Esophagus (tissue), 2 donors: ENCODE data around the gene BCAS3. TPM values are rescaled to one million over a fixed set of nuclear protein-coding genes. Genes with fewer than 3 reads are reported as not detected.
"Not testable (repeated sequence)": the region's sequence is repeated elsewhere in the genome, so short reads cannot be mapped to it uniquely, and the experiment has no call there.

Experiments
- H3K27ac ChIP-seq, 2 donors: one replicate each; pipeline ENCODE4 v1.5.1; 2013; ENCODE audit warnings: low read depth in 2 of 2, mild to moderate bottlenecking in 2 of 2, inconsistent platforms in 1 of 2, low read length in 1 of 2, moderate library complexity in 1 of 2
- H3K27me3 ChIP-seq, 2 donors: one replicate each; pipeline ENCODE4 v1.6.1; 2013; ENCODE audit warnings: low read length in 2 of 2, control low read depth in 1 of 2, mild to moderate bottlenecking in 1 of 2; ENCODE audit not compliant: insufficient read depth in 2 of 2, control insufficient read depth in 1 of 2
- H3K36me3 ChIP-seq, 2 donors: one replicate each; pipeline ENCODE4 v1.6.1; 2013; ENCODE audit warnings: low read length in 1 of 2; ENCODE audit not compliant: control insufficient read depth in 2 of 2, insufficient read depth in 2 of 2
- H3K4me1 ChIP-seq, 2 donors: one replicate each; pipeline ENCODE4 v1.6.1; 2013; ENCODE audit warnings: low read length in 1 of 2; ENCODE audit not compliant: control insufficient read depth in 2 of 2, insufficient read depth in 2 of 2
- H3K4me3 ChIP-seq, 2 donors: one replicate each; pipeline ENCODE4 v1.5.1; 2013; ENCODE audit warnings: low read length in 2 of 2, mild to moderate bottlenecking in 2 of 2, low read depth in 1 of 2, moderate library complexity in 1 of 2
- H3K9me3 ChIP-seq, 2 donors: one replicate each; pipeline ENCODE4 v1.6.1; 2013; ENCODE audit warnings: mild to moderate bottlenecking in 2 of 2, low read depth in 1 of 2, low read length in 1 of 2, moderate library complexity in 1 of 2; ENCODE audit not compliant: control insufficient read depth in 2 of 2, insufficient read depth in 1 of 2
- WGBS, 2 donors: extraction: QIAGEN DNeasy Blood & Tissue Kit; methylation state at CpG; one replicate each; pipeline ENCODE4 v1.1.7; 2013; 5-methylcytosine and 5-hydroxymethylcytosine counted together
- polyA plus RNA-seq, 2 donors: library from polyadenylated mRNA; stranded (reverse); fragments of 200-250 nt; gene quantifications; one replicate each; pipeline ENCODE4 v1.2.3, GENCODE V29; 2013
- donor health status: healthy with polysubstance abuse.
- donor health status: Bipolar disorder and iron deficiency.

BCAS3 gene
- polyA plus RNA-seq, 2 donors, result 4.7 to 6.6 TPM

DNA sequence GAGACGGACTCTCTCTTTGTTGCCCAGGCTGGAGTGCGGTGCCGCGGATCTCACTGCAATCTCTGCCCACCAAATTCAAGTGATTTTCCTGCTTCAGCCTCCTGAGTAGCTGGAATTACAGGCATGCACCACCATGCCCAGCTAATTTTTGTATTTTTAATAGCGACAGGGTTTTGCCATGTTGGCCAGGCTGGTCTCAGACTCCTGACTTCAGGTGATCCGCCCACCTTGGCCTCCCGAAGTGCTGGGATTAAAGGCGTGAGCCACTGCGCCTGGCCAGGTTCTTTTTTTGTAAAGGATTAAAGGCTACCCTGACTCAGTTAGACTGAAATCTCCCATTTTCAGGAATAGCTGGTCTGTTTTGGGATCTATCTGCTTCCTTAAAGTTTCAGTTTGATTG, 681.9 kb downstream of the BCAS3 start:
- not testable (repeated sequence) for H3K27ac ChIP-seq, H3K9me3 ChIP-seq, H3K27me3 ChIP-seq, H3K4me1 ChIP-seq, H3K4me3 ChIP-seq, H3K36me3 ChIP-seq
- 88 to 89% methylated on average over 9 of the region's 9 CpGs for WGBS, 2 donors

DNA sequence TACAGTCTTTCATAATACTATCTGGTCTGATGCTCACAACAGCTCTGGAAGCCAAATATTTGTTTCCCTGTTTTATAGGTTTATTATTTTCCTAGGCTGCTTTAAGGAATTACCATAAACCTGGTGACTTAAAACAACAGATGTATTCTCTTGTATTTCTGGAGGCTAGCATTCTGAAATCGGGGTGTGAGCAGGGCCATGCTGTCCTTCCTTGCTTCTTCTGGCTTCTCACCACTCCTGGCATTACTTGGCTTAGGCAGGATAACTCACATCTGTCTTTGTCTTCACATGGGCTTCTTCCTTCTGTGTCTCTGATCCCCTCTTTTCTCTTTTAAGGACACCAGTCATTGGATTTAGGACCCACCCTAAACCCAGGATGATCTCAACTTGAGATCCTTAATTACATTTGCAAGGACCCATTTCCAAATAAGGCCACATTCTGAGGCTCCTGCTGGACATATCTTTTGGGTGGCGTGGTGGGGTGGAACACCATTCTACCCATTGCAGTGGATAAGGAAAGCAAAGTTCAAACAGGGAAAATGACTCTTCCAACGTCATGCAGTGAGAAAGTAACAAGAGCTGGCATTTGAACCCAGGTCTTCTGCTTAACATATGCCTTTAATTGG, 682.8 kb downstream of the BCAS3 start:
- Histone ChIP-seq H3K27me3 (no peaks in the 10 kb centered on the region), H3K36me3 (no peaks in the 10 kb centered on the region), H3K4me3 (no peak overlapping the region), H3K9me3 (no peaks in the 10 kb centered on the region), H3K27ac (no peak overlapping the region), H3K4me1 (no peaks in the 10 kb centered on the region)
- WGBS, 2 donors, result 91 to 92% methylated on average over 3 of the region's 3 CpGs

DNA sequence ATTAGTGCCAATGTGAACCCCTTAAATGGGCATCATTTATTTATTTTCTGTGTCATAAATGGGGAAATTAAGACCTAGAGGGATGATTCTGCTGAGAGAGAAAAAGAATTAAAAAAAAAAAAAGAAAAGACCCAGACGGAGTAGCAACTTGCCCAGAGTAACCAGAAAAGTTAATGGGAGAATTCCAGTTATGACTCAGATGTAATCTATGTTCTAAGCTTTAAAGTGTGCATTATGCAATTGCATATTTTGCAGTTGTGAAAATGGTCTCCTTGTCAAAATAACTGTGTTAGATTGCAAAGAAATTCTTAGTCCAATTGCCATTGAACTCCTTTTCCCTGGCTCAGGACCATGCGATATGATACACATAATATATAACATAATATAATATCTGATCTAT, 683.4 kb downstream of the BCAS3 start:
- Histone ChIP-seq H3K4me3 (no peak overlapping the region), H3K27me3 (no peaks in the 10 kb centered on the region), H3K27ac (no peak overlapping the region), H3K9me3 (no peaks in the 10 kb centered on the region), H3K4me1 (no peaks in the 10 kb centered on the region), H3K36me3 (no peaks in the 10 kb centered on the region)
- WGBS, 2 donors, result 43 to 62% methylated on average over 2 of the region's 2 CpGs

DNA sequence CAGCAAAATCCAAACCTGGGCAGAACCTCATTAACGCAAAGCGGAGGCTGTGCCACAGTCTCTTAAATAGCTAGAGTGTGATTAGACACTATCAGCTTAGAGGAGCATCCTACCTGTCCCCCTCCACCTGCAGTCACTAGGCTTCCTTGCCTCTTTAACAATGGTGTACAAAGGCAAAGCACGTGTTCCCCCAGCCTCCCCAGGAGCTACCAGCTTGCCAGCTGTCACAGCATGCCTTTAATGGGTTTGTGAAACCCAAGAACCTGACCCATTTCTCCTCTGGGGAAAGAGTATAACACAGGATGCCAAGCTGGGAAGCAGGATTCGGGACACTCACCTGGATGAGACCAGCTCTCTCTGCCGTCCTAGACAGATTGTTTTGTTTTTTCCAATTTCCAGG, 684.7 kb downstream of the BCAS3 start:
- Histone ChIP-seq H3K36me3 (no peaks in the 10 kb centered on the region), H3K27me3 (no peaks in the 10 kb centered on the region), H3K4me1 (no peaks in the 10 kb centered on the region), H3K27ac (no peak overlapping the region), H3K4me3 (no peak overlapping the region), H3K9me3 (no peaks in the 10 kb centered on the region)
- 89 to 94% methylated on average over 5 of the region's 5 CpGs for WGBS, 2 donors

DNA sequence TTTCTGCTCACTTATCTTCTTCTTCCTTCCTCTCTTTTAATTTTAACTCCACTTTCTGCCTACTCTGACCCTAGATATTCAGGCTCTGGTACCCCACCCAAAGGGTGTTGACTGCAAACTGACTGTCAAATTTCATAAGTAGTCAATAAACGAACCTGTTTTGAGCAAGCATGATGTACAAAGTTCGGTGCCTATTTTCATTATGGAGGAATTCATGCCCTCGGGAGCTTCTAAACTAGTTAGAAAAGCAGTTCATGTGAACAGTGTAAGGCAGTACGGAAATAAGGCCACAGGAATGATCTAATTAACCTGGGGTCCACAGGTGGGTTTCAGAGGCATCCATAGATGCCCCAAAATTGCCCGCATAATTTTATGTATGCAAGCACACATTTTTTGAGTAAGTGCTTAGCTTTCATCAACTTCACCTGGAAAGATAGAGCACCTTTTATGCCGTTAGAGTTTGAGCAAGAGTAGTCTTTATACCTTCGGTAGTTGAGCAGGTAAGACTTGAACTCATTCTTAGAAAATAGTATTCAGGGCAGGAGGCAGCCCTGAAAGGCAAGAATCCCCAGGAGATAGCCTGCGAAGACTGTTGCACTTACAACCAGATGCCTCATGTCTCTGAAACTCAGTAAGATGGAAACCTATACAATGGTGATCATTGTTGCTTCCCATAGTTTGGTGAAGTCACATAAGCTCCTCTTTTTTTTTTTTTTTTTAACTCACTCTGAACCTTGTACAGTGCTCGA, 685.4 kb downstream of the BCAS3 start:
- H3K4me1 ChIP-seq, result no peaks in the 10 kb centered on the region
- peaks cover 0 to under 1% of the 10 kb centered on the region in 2 donors for H3K36me3 ChIP-seq
- H3K4me3 ChIP-seq, result no peak overlapping the region
- no peaks in the 10 kb centered on the region for H3K9me3 ChIP-seq
- H3K27me3 ChIP-seq, result no peaks in the 10 kb centered on the region
- H3K27ac ChIP-seq, result no peak overlapping the region
- 90% methylated on average over 9 of the region's 9 CpGs for WGBS, 2 donors

DNA sequence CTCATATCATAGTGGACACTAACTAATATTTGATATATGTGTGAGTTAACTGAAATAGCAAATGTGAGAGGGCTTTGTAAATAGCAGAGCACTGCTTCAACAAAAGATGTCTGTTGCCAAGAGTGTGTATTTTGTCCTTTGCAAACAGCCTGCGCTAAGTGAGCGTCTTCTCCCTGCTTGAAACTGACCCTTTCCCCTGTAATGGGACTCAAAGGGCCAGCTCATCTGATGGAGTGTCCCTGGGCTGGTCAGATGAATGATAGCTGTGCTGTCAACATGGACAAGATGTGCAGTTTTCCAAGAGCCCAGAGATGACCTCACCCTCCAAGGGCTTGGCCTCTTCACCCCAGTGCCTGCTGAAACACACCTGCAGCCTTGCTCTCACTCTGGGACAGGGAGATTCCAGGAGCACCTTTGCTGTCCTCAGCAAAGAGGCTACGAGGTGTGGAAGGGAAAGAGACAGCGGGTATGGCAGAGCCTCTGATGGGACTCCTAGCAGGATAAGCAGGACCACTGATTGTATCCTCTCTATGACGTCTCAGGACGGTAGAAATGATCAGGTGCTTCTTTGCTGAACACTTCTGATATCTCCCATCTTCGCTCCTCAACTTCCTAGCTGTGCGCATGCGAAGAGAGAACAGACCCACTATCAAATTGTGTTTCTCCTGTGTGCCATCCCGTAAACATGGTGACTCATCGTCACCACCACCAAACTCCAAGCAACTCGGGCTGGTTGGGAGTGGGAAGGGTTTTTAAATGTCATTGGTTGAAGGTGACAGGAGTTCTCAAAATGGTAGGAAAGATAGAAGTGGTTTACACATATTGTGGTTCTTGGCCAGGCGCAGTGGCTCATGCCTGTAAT, 686.2 kb downstream of the BCAS3 start:
- 93 to 96% methylated on average over 13 of the region's 13 CpGs for WGBS, 2 donors
- no peaks in the 10 kb centered on the region for H3K27me3 ChIP-seq
- no peak overlapping the region for H3K27ac ChIP-seq
- no peaks in the 10 kb centered on the region for H3K9me3 ChIP-seq
- no peaks in the 10 kb centered on the region for H3K4me1 ChIP-seq
- H3K36me3 ChIP-seq, result peaks cover 0 to 4% of the 10 kb centered on the region in 2 donors
- H3K4me3 ChIP-seq, result no peak overlapping the region

DNA sequence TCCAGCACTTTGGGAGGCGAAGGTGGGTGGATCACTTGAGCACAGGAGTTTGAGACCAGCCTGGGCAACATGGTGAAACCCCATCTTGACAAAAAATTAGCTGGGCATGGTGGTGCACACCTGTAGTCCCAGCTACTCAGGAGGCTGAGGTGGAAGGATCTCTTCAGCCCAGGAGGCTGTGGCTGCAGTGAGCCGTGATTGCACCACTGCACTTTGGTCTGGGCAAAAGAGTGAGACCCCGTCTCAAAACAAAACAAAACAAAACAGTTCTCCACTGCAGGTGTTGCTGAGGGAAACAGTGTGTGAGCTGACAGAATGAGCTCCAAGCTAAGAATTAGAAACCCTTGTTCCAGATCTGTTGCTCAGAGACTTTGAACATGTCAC, 686.8 kb downstream of the BCAS3 start:
- H3K4me1 ChIP-seq, result no peaks in the 10 kb centered on the region
- no peak overlapping the region for H3K4me3 ChIP-seq
- peaks cover 0 to 4% of the 10 kb centered on the region in 2 donors for H3K36me3 ChIP-seq
- H3K27me3 ChIP-seq, result no peaks in the 10 kb centered on the region
- H3K9me3 ChIP-seq, result no peaks in the 10 kb centered on the region
- WGBS, 2 donors, result 94 to 95% methylated on average over 3 of the region's 3 CpGs
- no peak overlapping the region for H3K27ac ChIP-seq

DNA sequence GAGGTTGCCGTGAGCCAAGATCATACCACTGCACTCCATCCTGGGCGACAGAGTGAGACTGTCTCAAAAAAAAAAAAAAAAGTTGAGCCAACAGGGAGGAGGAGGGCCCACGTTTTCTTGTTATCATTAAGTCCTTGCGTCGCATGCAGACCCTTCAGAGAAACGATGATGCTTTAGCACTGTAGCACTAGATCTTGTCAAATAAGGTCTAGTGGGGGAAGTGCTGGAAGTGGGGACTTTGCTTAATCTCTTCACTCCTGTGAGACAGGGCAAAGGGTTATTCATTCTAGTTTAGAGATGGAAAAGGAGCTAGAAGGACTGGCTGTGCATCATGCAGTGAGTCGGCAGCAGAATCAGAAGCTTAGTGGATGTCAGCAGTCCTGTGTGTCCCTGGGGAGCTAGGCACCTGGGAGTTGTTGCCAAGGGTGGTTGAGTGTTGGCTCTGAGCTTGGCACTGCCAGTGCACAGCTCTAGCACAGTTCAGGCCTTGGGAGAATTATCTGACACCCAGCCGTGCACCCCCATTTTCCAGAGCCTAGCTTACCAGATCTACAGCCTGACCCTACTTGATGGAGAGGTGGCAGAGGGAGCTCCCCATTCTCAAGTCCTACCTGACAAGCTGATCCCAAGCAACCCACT, 688.5 kb downstream of the BCAS3 start:
- 91 to 92% methylated on average over 8 of the region's 8 CpGs for WGBS, 2 donors
- H3K27ac ChIP-seq, result no peak overlapping the region
- no peaks in the 10 kb centered on the region for H3K27me3 ChIP-seq
- H3K4me3 ChIP-seq, result no peak overlapping the region
- H3K36me3 ChIP-seq, result peaks cover 0 to 4% of the 10 kb centered on the region in 2 donors
- H3K9me3 ChIP-seq, result no peaks in the 10 kb centered on the region
- H3K4me1 ChIP-seq, result no peaks in the 10 kb centered on the region

DNA sequence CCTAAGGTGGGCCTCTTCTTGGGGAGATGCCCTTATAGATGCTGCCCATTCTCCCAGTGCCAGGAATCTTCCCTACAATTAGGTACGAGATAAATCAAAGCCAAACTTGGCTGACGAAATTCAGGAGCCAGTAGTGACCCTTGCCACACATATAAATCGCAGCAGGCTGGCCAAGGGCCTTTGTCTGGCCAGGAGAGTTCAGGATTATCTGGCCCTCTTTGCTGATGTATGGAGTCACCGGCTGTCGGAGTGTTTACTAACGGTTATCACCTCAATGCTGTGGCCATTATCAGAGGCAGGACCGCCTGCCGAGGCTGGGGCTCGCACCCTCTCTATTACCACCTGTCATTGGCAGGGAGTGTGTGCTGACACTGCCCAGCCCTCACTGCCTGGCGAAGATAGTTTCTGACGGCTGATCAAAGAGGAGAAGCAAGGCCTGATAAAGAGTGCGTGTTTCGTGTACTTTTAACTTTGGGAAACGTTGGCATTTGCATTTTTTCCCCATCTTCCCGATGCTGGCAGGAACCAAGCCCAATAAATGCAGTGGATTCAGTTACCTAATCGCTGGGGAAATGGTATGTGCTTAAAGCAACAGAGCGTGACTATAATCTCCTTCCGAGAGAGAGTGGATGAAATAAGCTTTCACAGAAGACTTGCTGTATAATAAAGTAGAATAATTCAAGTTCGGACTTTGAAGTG, 689.2 kb downstream of the BCAS3 start:
- no peak overlapping the region for H3K27ac ChIP-seq
- no peak overlapping the region for H3K4me3 ChIP-seq
- H3K36me3 ChIP-seq, result peaks cover 0 to 4% of the 10 kb centered on the region in 2 donors
- 70 to 84% methylated on average over 19 of the region's 19 CpGs for WGBS, 2 donors
- no peaks in the 10 kb centered on the region for H3K4me1 ChIP-seq
- no peaks in the 10 kb centered on the region for H3K9me3 ChIP-seq
- H3K27me3 ChIP-seq, result no peaks in the 10 kb centered on the region
